Heart right ventricle (tissue), 16 donors: Measurements from ENCODE around the gene GPATCH2L. TPM values are rescaled to one million over a fixed set of nuclear protein-coding genes. Genes with fewer than 3 reads are reported as not detected.

Experiments used
- ATAC-seq, 8 donors: fragments of 200-7000 bp; cut with Tn5 transposase; one replicate each; pipeline ENCODE4 v1.9.1; 2020; ENCODE audit warnings: mild to moderate bottlenecking in 8 of 8, moderate library complexity in 8 of 8, moderate number of reproducible peaks in 1 of 8
- DNase-seq, 2 donors: peaks; one replicate each; pipeline ENCODE4 v3.0.0-alpha.2; 2020
- H3K27ac ChIP-seq, 10 donors: fragments of 200-600 bp; sonication (generic) in 2 of 10; one replicate each; pipeline versions ENCODE4 v1.5.0 to v1.8.0; 2020 to 2022; ENCODE audit warnings: mild to moderate bottlenecking in 3 of 10
- H3K27me3 ChIP-seq, 7 donors: fragments of 200-600 bp; one replicate each; pipeline ENCODE4 v1.8.0; 2021 to 2022; ENCODE audit warnings: mild to moderate bottlenecking in 2 of 7
- H3K36me3 ChIP-seq, 9 donors: fragments of 200-600 bp; sonication (generic) in 1 of 9; one replicate each; pipeline versions ENCODE4 v1.5.0 to v1.8.0; 2020 to 2022; ENCODE audit warnings: mild to moderate bottlenecking in 2 of 9
- H3K4me1 ChIP-seq, 9 donors: fragments of 200-600 bp; sonication (generic) in 1 of 9; one replicate each; pipeline versions ENCODE4 v1.5.0 to v1.8.0; 2020 to 2022; ENCODE audit warnings: mild to moderate bottlenecking in 4 of 9
- H3K4me3 ChIP-seq, 10 donors: fragments of 200-600 bp; sonication (generic) in 2 of 10; one replicate each; pipeline versions ENCODE4 v1.5.0 to v1.8.0; 2020 to 2022; ENCODE audit warnings: mild to moderate bottlenecking in 7 of 10, moderate library complexity in 2 of 10
- H3K9me3 ChIP-seq, 11 donors: fragments of 200-600 bp in 10 of 11; sonication (generic) in 2 of 11; one replicate each; pipeline versions ENCODE4 v1.5.0 to v1.8.0; 2013 to 2022; ENCODE audit warnings: mild to moderate bottlenecking in 2 of 11, control low read depth in 1 of 11, moderate library complexity in 1 of 11
- CTCF ChIP-seq, 9 donors: fragments of 200-600 bp; sonication (generic) in 2 of 9; IDR thresholded peaks; one replicate each; pipeline versions ENCODE4 v1.5.0 to v1.8.0; 2021 to 2022; ENCODE audit warnings: antibody characterized with exemption in 9 of 9, mild to moderate bottlenecking in 5 of 9, moderate library complexity in 1 of 9
- WGBS, 2 donors: extraction: QIAGEN DNeasy Blood & Tissue Kit; methylation state at CpG; one replicate each; pipeline ENCODE4 v1.1.7; 2013; ENCODE audit warnings: inconsistent platforms in 1 of 2; 5-methylcytosine and 5-hydroxymethylcytosine counted together
- intact Hi-C, 10 donors: fragments of 100-400 bp; cut with DNase I; formaldehyde crosslinking; loops; one replicate each; pipeline versions ENCODE4 v1.11.1 to v1.14.2; 2022
- polyA plus RNA-seq, 2 donors: library from polyadenylated mRNA; stranded (reverse); fragments of 200-250 nt; gene quantifications; one replicate each; pipeline ENCODE4 v1.2.3, GENCODE V29; 2013
- total RNA-seq, 10 donors: library from RNA; stranded (reverse); fragmentation: NEBNext Ultra II Directional in 3 of 10; extraction: Animal tissue kit (Norgen Biotek cat#: 25700) in 3 of 10; gene quantifications; one replicate each; pipeline versions ENCODE4 v1.2.1 to v1.2.4, GENCODE V29; 2021 to 2023
- donor health status: Arrhythmogenic right ventricular cardiomyopathy.
- donor health status: ischemic (EF 13 %, LVEDD 7.1; RV severe dilation, severe dysfunction).
- donor health status: healthy with polysubstance abuse.
- donor health status: DM: no; HTN: yes; CAD: no.
- donor health status: DM: no; HTN: no; CAD: no.
- donor health status: ischemic (EF 25% LVEDD 6.9; RV normal size, moderate dysfunction).
- donor health status: ischemic (EF 25% LVEDD 5.7; RV mildly dilated, moderate dysfunction).
- donor health status: healthy.
- donor health status: DM: yes; HTN: yes; CAD: no.
- donor health status: Ischemic cardiomyopathy.
- donor health status: ischemic (EF 35%, LVEDD 5.7; RV mildly dilated, moderate dysfunction).
- donor health status: nonischemic (EF 11% LVEDD 7.7; RV severe dilation, severe dysfunction).
- donor health status: DM: yes; HTN: yes; CAD: no.
- donor health status: PGD.
- donor health status: ischemic (EF 29% LVEDD 5.4; RV normal size, mild dysfunction).
- donor health status: nonischemic (EF 23%, LVEDD 6.1; RV moderate dilation, normal function).

GPATCH2L gene
- total and polyA plus RNA-seq, 12 donors, result 4.6 to 27.9 (median 24.6) TPM

GRCh38 chr14:76257111-76257803 lies 105.5 kb downstream of the GPATCH2L start:
- no peaks in the 10 kb centered on the region for H3K27me3 ChIP-seq
- peak in 1 of 2 donors; percentile 17 for DNase-seq
- peaks cover 0 to 9% (median 0%) of the 10 kb centered on the region in 9 donors for H3K4me1 ChIP-seq
- H3K9me3 ChIP-seq, result no peaks in the 10 kb centered on the region
- 63 to 66% methylated on average over 9 of the region's 9 CpGs for WGBS, 2 donors
- ATAC-seq, result peak in 4 of 8 donors; percentile 46 to 73 (median 58)
- intact Hi-C loops, result no loop called here
- H3K27ac ChIP-seq, result peak overlapping the region in 1 of 10 donors; percentile 34
- H3K4me3 ChIP-seq, result no peak overlapping the region
- TF ChIP-seq CTCF (IDR thresholded peaks at IDR 0.05), result no peak
- H3K36me3 ChIP-seq, result no peaks in the 10 kb centered on the region

GRCh38 chr14:76257842-76258397 lies 106.2 kb downstream of the GPATCH2L start:
- no peak for ATAC-seq
- Histone ChIP-seq H3K4me3 (no peak overlapping the region), H3K9me3 (no peaks in the 10 kb centered on the region), H3K27ac (no peak overlapping the region), H3K4me1 (peaks cover 0 to 9% (median 0%) of the 10 kb centered on the region in 9 donors), H3K27me3 (no peaks in the 10 kb centered on the region), H3K36me3 (no peaks in the 10 kb centered on the region)
- WGBS, 2 donors, result 76 to 80% methylated on average over 4 of the region's 4 CpGs
- DNase-seq, result no peak
- no peak for TF ChIP-seq CTCF (IDR thresholded peaks at IDR 0.05)
- intact Hi-C loops, result no loop called here

DNA sequence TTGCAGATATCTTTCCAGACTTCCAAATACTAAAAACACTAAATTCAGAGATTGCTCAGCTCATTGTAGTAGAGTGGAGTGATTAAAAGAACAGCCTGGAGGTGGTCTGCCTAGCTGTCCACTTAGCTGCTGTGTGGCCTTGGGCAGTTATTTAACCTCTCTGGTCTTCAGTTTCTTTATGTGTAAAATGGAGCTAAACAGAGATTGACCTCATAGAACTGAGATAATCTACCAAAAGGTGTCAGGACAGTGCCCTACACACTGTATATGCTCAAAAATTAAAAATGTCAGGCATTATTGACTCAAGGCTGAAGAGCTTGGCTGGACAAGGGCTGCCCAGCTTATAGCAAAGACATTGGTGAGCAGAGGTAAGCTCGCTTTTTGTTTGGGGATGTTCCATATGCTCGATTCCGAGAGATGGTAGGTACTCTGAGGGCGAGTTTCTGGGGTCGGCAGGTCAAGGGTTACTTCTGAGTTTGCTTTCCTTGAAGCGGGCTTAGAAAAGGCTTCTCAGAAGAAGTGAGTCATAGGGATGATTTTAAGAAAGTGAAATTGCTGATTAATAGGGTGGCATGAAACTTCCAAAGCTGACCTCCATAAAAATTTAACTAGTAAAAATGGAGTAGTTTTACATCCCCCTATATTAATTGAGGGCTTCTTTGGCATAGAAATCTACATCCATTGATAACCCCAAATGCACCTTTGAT lies 107.5 kb downstream of the GPATCH2L start:
- H3K9me3 ChIP-seq, result no peaks in the 10 kb centered on the region
- ATAC-seq, result no peak
- H3K27ac ChIP-seq, result no peak overlapping the region
- DNase-seq, result no peak
- no peak overlapping the region for H3K4me3 ChIP-seq
- no peaks in the 10 kb centered on the region for H3K36me3 ChIP-seq
- TF ChIP-seq CTCF (IDR thresholded peaks at IDR 0.05), result no peak
- peaks cover 0 to 9% (median 0%) of the 10 kb centered on the region in 9 donors for H3K4me1 ChIP-seq
- intact Hi-C loops, result no loop called here
- no peaks in the 10 kb centered on the region for H3K27me3 ChIP-seq
- 85 to 89% methylated on average over 6 of the region's 6 CpGs for WGBS, 2 donors

DNA sequence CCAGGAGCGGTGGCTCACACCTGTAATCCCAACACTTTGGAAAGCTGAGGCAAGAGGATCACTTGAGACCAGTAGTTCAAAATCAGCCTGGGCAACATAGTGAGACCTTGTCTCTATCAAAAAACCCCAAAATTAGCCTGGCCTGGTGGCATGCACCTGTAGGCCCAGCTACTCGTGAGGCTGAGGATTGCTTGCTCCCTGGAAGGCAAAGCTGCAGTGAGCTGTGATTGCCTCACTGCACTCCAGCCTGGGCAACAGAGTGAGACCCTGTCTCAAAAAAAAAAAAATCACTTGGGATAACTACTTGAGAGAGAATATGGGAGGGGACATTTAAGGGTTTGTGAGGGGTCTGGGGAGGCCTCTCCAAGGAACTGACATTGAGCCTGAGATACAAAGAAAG lies 109.0 kb downstream of the GPATCH2L start:
- WGBS, 2 donors, result 61 to 62% methylated on average over 2 of the region's 2 CpGs
- no peak for ATAC-seq

More for the DNA sequence above, 109.0 kb downstream of the GPATCH2L start:
- no peak for DNase-seq
- Histone ChIP-seq H3K4me3 (no peak overlapping the region), H3K36me3 (no peaks in the 10 kb centered on the region), H3K27me3 (no peaks in the 10 kb centered on the region), H3K9me3 (no peaks in the 10 kb centered on the region), H3K4me1 (peaks cover 0 to 9% (median 0%) of the 10 kb centered on the region in 9 donors), H3K27ac (no peak overlapping the region)
- intact Hi-C loops, result loop anchor here in 1 of 10 donors (10.0 kb wide), 1 partner anchor 96 kb away; no protein-coding TSS in a partner anchor
- no peak for TF ChIP-seq CTCF (IDR thresholded peaks at IDR 0.05)
